ENCODE results near the gene MET. TPM values are rescaled to one million over a fixed set of nuclear protein-coding genes. Genes with fewer than 3 reads are reported as not detected.

MET gene
- total and polyA plus RNA-seq, 2 donors (not counting 3 experiments of a cell fraction or from before 2014, with no cell fraction given), result 21.1 to 44.5 TPM

- BruUV-seq (replicated peaks), result no TSS peak
Measured at GRCh38 chr7:116731023-116731395, 59.0 kb downstream of the MET start.

More at GRCh38 chr7:116731023-116731395, 59.0 kb downstream of the MET start:
- dilution Hi-C loops (cut with MboI; ENCODE audit: extremely low pct_ligation_motif_present, low sequenced_read_pairs), result no loop called here
- Histone ChIP-seq H3K36me3 (ENCODE audit: control insufficient read depth in 2 of 2, extremely low read depth in 1 of 2, insufficient read depth in 2 of 2, low read length in 2 of 2) (no peaks in the 10 kb centered on the region), H3K4me1 (ENCODE audit: control insufficient read depth, extremely low read depth, insufficient read depth, low read length) (peaks cover 27% of the 10 kb centered on the region), H3K4me2 (ENCODE audit: insufficient read depth, low read length) (no peak overlapping the region), H4K20me1 (replicated peaks; ENCODE audit: control insufficient read depth, extremely low read depth, insufficient read depth, low read length) (no peaks in the 10 kb centered on the region), H3K79me2 (ENCODE audit: control insufficient read depth, insufficient read depth, low read length) (no peaks in the 10 kb centered on the region), H3K9ac (replicated peaks; ENCODE audit: extremely low read depth, insufficient read depth, low read length) (no peak overlapping the region), H3K27ac (ENCODE audit: insufficient read depth, low read depth, low read length) (no peak overlapping the region), H3K9me3 (replicated peaks; ENCODE audit: control insufficient read depth, insufficient read depth, low read length) (no peaks in the 10 kb centered on the region), H3K4me3 (replicated peaks in 1 of 3; ENCODE audit: insufficient read depth in 1 of 3, low read depth in 1 of 3, low read length in 3 of 3) (no peak overlapping the region), H3K27me3 (ENCODE audit: control insufficient read depth in 2 of 2, insufficient read depth in 2 of 2, low read length in 2 of 2) (no peaks in the 10 kb centered on the region), H3K9me1 (replicated peaks; ENCODE audit: control insufficient read depth, extremely low read depth, insufficient read depth, low read length) (no peaks in the 10 kb centered on the region), H2AFZ (ENCODE audit: low read depth, low read length) (no peak overlapping the region)
- DNase-seq (ENCODE audit: low read depth, low spot score), result no peak
- no peak for FAIRE-seq
- intact Hi-C loops (cut with micrococcal nuclease), result no loop called here
- no peak for TF ChIP-seq CTCF (IDR thresholded peaks at IDR 0.05; ENCODE audit: extremely low read depth in 1 of 2, insufficient read depth in 1 of 2, low read depth in 1 of 2, low read length in 2 of 2)
- TF ChIP-seq FOS (IDR thresholded peaks at IDR 0.05; ENCODE audit: borderline replicate concordance, insufficient read depth, low read length), result no peak
- no peak for TF ChIP-seq POLR2AphosphoS5 (IDR thresholded peaks at IDR 0.05; ENCODE audit: insufficient read depth, low read depth, low read length)
- TF ChIP-seq POLR2A (IDR thresholded peaks at IDR 0.05; ENCODE audit: low read depth, low read length), result no peak
- ChIA-PET POLR2A (no interaction called here), CTCF (no interaction called here)

All from endothelial cell of umbilical vein (primary cell).